ENCODE results near the gene SPRED2. TPM values are rescaled to one million over a fixed set of nuclear protein-coding genes. Genes with fewer than 3 reads are reported as not detected.

SPRED2 gene
- total and polyA plus RNA-seq, 2 of the 8 experiments (the other 6 are each of a cell fraction or from before 2014, with no cell fraction given) = 15.3 to 22.5 TPM

- Histone ChIP-seq H3K9ac (replicated peaks in 1 of 4; ENCODE audit: extremely low read depth in 1 of 4, low read depth in 3 of 4, low read length in 3 of 4) (no peak overlapping the region), H2BK15ac (ENCODE audit: low read length) (no peak overlapping the region), H3K27ac (ENCODE audit: low read depth, low read length) (no peak overlapping the region), H3K4ac (replicated peaks; ENCODE audit: insufficient read length, low read depth, low read length) (no peak overlapping the region), H2BK120ac (replicated peaks; ENCODE audit: low read depth, low read length) (no peak overlapping the region), H3K79me2 (ENCODE audit: control insufficient read depth in 1 of 2, insufficient read depth in 2 of 2, low read length in 2 of 2) (no peaks in the 10 kb centered on the region), H3K27me3 (replicated peaks in 1 of 4; ENCODE audit: control insufficient read depth in 3 of 4, extremely low read depth in 1 of 4, insufficient read depth in 3 of 4, low read length in 3 of 4) (no peaks in the 10 kb centered on the region), H3K56ac (replicated peaks; ENCODE audit: insufficient read length, low read depth, low read length) (no peak overlapping the region), H3K18ac (ENCODE audit: extremely low read depth, low read length) (no peak overlapping the region), H4K8ac (ENCODE audit: extremely low read depth, insufficient read depth, low read length) (no peak overlapping the region), H4K20me1 (replicated peaks in 1 of 2; ENCODE audit: control insufficient read depth in 1 of 2, insufficient read depth in 2 of 2, low read length in 2 of 2) (peaks cover 0 to 8% of the 10 kb centered on the region in 2 experiments), H2BK20ac (ENCODE audit: low read length) (no peak overlapping the region), H3K79me1 (ENCODE audit: low read depth, low read length) (no peaks in the 10 kb centered on the region), H2AK5ac (ENCODE audit: low read depth, low read length) (no peak overlapping the region), H2BK12ac (ENCODE audit: low read depth, low read length) (no peak overlapping the region), H2BK5ac (ENCODE audit: low read depth, low read length) (no peak overlapping the region), H4K5ac (ENCODE audit: insufficient read length, low read depth, low read length) (no peak overlapping the region), H3K23ac (ENCODE audit: insufficient read length) (no peak overlapping the region), H3K9me3 (ENCODE audit: insufficient read depth in 2 of 2, low read depth in 1 of 2, low read length in 1 of 2) (no peaks in the 10 kb centered on the region), H3K23me2 (ENCODE audit: low read depth, low read length) (no peaks in the 10 kb centered on the region), H3K36me3 (ENCODE audit: control insufficient read depth in 2 of 4, insufficient read depth in 4 of 4, low read length in 3 of 4) (no peaks in the 10 kb centered on the region), H3K14ac (ENCODE audit: insufficient read length) (no peak overlapping the region), H4K91ac (replicated peaks; ENCODE audit: insufficient read length, low read length) (no peak overlapping the region), H2AFZ (ENCODE audit: low read length) (no peak overlapping the region), H3K4me3 (ENCODE audit: extremely low read depth in 1 of 4, insufficient read depth in 2 of 4, low read depth in 3 of 4, low read length in 4 of 4) (no peak overlapping the region), H3K4me1 (replicated peaks in 1 of 4; ENCODE audit: control insufficient read depth in 3 of 4, insufficient read depth in 4 of 4, low read length in 3 of 4) (no peaks in the 10 kb centered on the region), H3K4me2 (ENCODE audit: insufficient read depth in 1 of 2, low read depth in 2 of 2, low read length in 2 of 2) (no peak overlapping the region)
- TF ChIP-seq CTBP2 (IDR thresholded peaks at IDR 0.05; ENCODE audit: borderline replicate concordance, insufficient read depth, insufficient read length, low read length) (no peak), KDM5A (IDR thresholded peaks at IDR 0.05; ENCODE audit: low read length) (no peak), RNF2 (IDR thresholded peaks at IDR 0.05; ENCODE audit: borderline replicate concordance, low read depth, low read length, missing control alignments, poor library complexity, severe bottlenecking) (no peak), ATF3 (IDR thresholded peaks at IDR 0.05; ENCODE audit: insufficient read depth, low read depth, low read length) (no peak), JUN (IDR thresholded peaks at IDR 0.05; ENCODE audit: low read depth, low read length) (no peak), KDM1A (IDR thresholded peaks at IDR 0.05; ENCODE audit: borderline replicate concordance, low read length) (no peak), USF2 (IDR thresholded peaks at IDR 0.05; ENCODE audit: low read length) (no peak), SIN3A (conservative IDR thresholded peaks at IDR 0.05 in 1 of 2, IDR thresholded peaks at IDR 0.05 in 1 of 2; ENCODE audit: low read depth in 1 of 2, low read length in 2 of 2) (no peak), TBP (IDR thresholded peaks at IDR 0.05; ENCODE audit: low read depth, low read length) (no peak)
- no peak for FAIRE-seq
- DNase-seq (ENCODE audit: low read depth in 1 of 2, low spot score in 2 of 2) = no peak
- POLR2A ChIA-PET (ENCODE audit: partially characterized antibody) = no interaction called here
- 85% methylated on average over 2 of the region's 2 CpGs; no CpG with 5 or more reads in 1 of the 2 experiments for WGBS, 2 experiments (ENCODE audit: extremely low coverage in 1 of 2, insufficient coverage in 1 of 2, insufficient read length in 1 of 2, insufficient replicate concordance in 2 of 2, low coverage in 1 of 2, low lambda C conversion rate in 2 of 2, missing lambda C conversion rate in 1 of 2)
- CTCF ChIA-PET (ENCODE audit: partially characterized antibody) = interaction anchor here (1.2 to 1.6 kb wide), 2 partner anchors 25 to 31 kb away, joined by 3 to 4 read pairs; no protein-coding TSS in a partner anchor
These were observed 107.3 kb downstream of the SPRED2 start for GRCh38 chr2:65325066-65325465.

Data from H1 (cell line).